LNCaP clone FGC (cell line): ENCODE measurements around the gene MCRIP1.

Experiments
- DNase-seq: peaks from one replicate; pipeline ENCODE4 v3.0.0-alpha.2; 2011; ENCODE audit warnings: low read depth
- H3K4me3 ChIP-seq: 2 replicates; pipeline ENCODE4 v1.5.1; 2011; ENCODE audit warnings: mild to moderate bottlenecking, low read depth, low read length, control low read depth
- CTCF ChIP-seq: IDR thresholded peaks from 2 replicates; pipeline ENCODE4 v1.5.1; 2012; ENCODE audit warnings: mild to moderate bottlenecking; ENCODE audit not compliant: control insufficient read depth, insufficient read depth; ENCODE audit errors: extremely low read depth

The MCRIP1 gene

GRCh38 chr17:81806461-81807209, 26.5 kb downstream of the MCRIP1 start:
- DNase-seq = no peak
- no peak overlapping the region for H3K4me3 ChIP-seq
- TF ChIP-seq CTCF = no peak

- DNase-seq = no peak
- H3K4me3 ChIP-seq = no peak overlapping the region
- TF ChIP-seq CTCF = no peak
Observed at GRCh38 chr17:81805707-81806460, 27.2 kb downstream of the MCRIP1 start.

DNA sequence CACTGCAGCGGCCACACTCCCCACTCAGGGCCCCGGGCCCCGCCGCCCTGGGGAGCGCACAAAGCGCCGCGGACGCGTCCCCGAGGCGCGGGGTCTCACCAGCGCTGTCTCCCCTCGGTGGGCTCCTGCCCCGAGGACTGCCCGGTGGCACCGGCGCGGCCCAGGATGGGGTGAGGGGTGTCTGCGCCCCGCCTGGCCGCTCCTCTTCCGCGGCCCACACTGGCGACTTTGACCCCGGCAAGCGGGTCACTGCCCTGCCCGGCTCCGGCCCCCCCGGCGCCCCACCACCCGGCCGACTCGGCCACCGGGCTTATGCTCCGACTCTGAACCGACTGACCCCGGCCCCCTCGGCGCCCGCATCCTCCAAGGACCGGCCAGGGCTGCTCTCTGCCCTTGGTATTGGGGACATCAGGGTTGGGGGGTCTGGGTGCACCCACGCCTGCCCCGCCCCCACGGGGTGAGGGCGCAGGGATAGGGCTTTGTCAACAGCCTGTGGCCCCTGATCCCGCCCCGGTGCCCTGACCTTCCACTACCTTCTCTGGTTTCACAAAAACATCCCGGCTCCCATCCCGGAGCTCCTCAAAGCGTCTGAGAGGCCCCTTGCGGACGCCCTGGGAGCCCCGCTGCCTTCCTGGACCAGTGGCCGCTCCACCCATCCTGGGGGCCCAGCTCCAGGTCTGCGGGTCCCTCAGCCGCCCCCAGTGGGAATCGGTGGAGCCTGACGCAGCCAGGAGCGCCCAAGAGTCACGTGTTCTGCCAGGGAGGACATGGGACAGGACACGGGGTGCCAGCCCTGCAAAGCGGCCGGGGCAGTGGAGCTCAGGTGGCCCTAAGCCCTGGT, 28.3 kb downstream of the MCRIP1 start:
- TF ChIP-seq CTCF = no peak
- no peak for DNase-seq
- H3K4me3 ChIP-seq = no peak overlapping the region

GRCh38 chr17:81803728-81804558, 29.1 kb downstream of the MCRIP1 start, which contains the start of gene GCGR:
TSS of gene GCGR (plus strand) at chr17:81804150. CDS start at chr17:81809019, 4,869 bp downstream.
- TF ChIP-seq CTCF = no peak
- no peak for DNase-seq
- no peak within 1 kb of the TSS for H3K4me3 ChIP-seq

DNA sequence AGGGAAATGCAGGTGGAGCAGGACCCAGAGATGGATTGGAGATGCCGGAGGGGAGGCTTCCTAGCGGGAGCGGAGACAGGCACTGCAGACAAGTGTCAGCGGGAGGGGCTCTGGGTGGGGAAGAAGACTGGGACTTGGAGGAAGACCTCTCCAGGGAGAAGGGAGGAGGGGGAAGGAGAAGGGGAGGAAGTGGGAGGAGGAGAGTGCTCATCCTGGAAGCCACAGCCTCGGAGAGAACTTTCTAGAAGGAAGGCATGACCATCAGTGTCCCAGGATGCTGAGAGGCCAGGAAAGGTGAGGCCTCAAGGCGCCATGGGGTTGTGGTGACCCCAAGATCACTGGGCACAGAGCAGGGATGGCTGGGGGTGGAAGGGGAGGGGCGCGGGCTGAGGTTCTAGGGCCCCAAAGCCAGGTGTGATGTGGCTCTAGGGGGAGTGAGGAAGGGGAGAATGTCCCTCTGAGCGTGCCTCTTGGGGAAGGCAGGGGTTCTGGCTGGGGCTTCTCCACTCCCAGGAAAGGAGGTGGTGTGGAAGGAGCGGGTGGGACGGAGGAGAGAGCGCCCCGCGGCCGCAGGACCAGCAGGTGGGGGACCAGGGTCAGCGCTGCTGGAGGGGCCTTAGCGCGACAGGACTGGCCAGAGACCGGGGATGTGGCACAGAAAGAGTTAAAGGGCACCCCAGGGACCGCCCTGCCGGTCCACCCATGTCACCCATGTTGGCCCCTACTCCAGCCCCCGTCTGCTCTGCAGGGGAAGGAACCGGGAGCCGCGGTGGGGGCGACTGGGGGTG, 30.0 kb downstream of the MCRIP1 start:
- no peak for DNase-seq
- no peak overlapping the region for H3K4me3 ChIP-seq
- TF ChIP-seq CTCF = no peak
